ENCODE results near the gene CDK16. TPM values are rescaled to one million over a fixed set of nuclear protein-coding genes. Genes with fewer than 3 reads are reported as not detected.

Gene CDK16
- total RNA-seq, 4 donors from 2014 or later = 23.2 to 80.5 (median 74.3) TPM

GRCh38 chrX:47171996-47172395 is 46.5 kb upstream of the CDK16 start:
- H3K27me3 ChIP-seq = no peaks in the 10 kb centered on the region
- no peaks in the 10 kb centered on the region for H3K36me3 ChIP-seq
- no peak overlapping the region for H3K4me3 ChIP-seq
- TF ChIP-seq CTCF (IDR thresholded peaks at IDR 0.05) = no peak
- no peak for TF ChIP-seq POLR2A (IDR thresholded peaks at IDR 0.05)
- no peak for DNase-seq
- H3K9me3 ChIP-seq = no peaks in the 10 kb centered on the region
- H3K27ac ChIP-seq = no peak overlapping the region
- intact Hi-C loops (cut with DNase I; ENCODE audit: low total_unique reads) = no loop called here
- no peaks in the 10 kb centered on the region for H3K4me1 ChIP-seq

- intact Hi-C loops (cut with DNase I; ENCODE audit: low total_unique reads) = no loop called here
- TF ChIP-seq CTCF (IDR thresholded peaks at IDR 0.05) (no peak), POLR2A (IDR thresholded peaks at IDR 0.05) (no peak)
Measured at GRCh38 chrX:47172549-47172948, 45.9 kb upstream of the CDK16 start.

GRCh38 chrX:47172971-47173792 is 45.3 kb upstream of the CDK16 start:
- no peaks in the 10 kb centered on the region for H3K9me3 ChIP-seq
- peak; percentile 9 to 11 for DNase-seq
- intact Hi-C loops (cut with DNase I; ENCODE audit: low total_unique reads) = no loop called here

More at GRCh38 chrX:47172549-47172948, 45.9 kb upstream of the CDK16 start:
- Histone ChIP-seq H3K4me1 (no peaks in the 10 kb centered on the region), H3K36me3 (no peaks in the 10 kb centered on the region), H3K4me3 (no peak overlapping the region), H3K27ac (no peak overlapping the region), H3K27me3 (no peaks in the 10 kb centered on the region), H3K9me3 (no peaks in the 10 kb centered on the region)
- peak; percentile 2 to 4 for DNase-seq

GRCh38 chrX:47174376-47174775 is 44.1 kb upstream of the CDK16 start:
- intact Hi-C loops (cut with DNase I; ENCODE audit: low total_unique reads) = no loop called here
- Histone ChIP-seq H3K9me3 (no peaks in the 10 kb centered on the region), H3K36me3 (no peaks in the 10 kb centered on the region), H3K4me1 (no peaks in the 10 kb centered on the region), H3K27ac (no peak overlapping the region), H3K27me3 (no peaks in the 10 kb centered on the region), H3K4me3 (no peak overlapping the region)
- no peak for DNase-seq
- TF ChIP-seq CTCF (IDR thresholded peaks at IDR 0.05) (no peak), POLR2A (IDR thresholded peaks at IDR 0.05) (no peak)

More at GRCh38 chrX:47172971-47173792, 45.3 kb upstream of the CDK16 start:
- no peaks in the 10 kb centered on the region for H3K36me3 ChIP-seq
- TF ChIP-seq POLR2A (IDR thresholded peaks at IDR 0.05) = no peak
- no peak for TF ChIP-seq CTCF (IDR thresholded peaks at IDR 0.05)
- no peak overlapping the region for H3K4me3 ChIP-seq
- H3K27ac ChIP-seq = no peak overlapping the region
- H3K27me3 ChIP-seq = no peaks in the 10 kb centered on the region
- H3K4me1 ChIP-seq = no peaks in the 10 kb centered on the region

- Histone ChIP-seq H3K27me3 (no peaks in the 10 kb centered on the region), H3K9me3 (no peaks in the 10 kb centered on the region), H3K4me3 (no peak overlapping the region), H3K36me3 (no peaks in the 10 kb centered on the region), H3K27ac (no peak overlapping the region), H3K4me1 (no peaks in the 10 kb centered on the region)
- TF ChIP-seq POLR2A (IDR thresholded peaks at IDR 0.05) (no peak), CTCF (IDR thresholded peaks at IDR 0.05) (no peak)
- DNase-seq = peak in 1 of 2 donors; percentile 10
- intact Hi-C loops (cut with DNase I; ENCODE audit: low total_unique reads) = no loop called here
Measured at GRCh38 chrX:47174846-47175587, 43.5 kb upstream of the CDK16 start.
